ENCODE measurements around the gene PSMD10. TPM values are rescaled to one million over a fixed set of nuclear protein-coding genes. Genes with fewer than 3 reads are reported as not detected.

The PSMD10 gene
- total RNA-seq, 2 experiments from 2014 or later, result 44.4 to 47.0 TPM

- DNase-seq (no peak), ATAC-seq (peak; percentile 68)
- no peak overlapping the region for H3K4me3 Mint-ChIP-seq
- TF ChIP-seq, protein P1, sequence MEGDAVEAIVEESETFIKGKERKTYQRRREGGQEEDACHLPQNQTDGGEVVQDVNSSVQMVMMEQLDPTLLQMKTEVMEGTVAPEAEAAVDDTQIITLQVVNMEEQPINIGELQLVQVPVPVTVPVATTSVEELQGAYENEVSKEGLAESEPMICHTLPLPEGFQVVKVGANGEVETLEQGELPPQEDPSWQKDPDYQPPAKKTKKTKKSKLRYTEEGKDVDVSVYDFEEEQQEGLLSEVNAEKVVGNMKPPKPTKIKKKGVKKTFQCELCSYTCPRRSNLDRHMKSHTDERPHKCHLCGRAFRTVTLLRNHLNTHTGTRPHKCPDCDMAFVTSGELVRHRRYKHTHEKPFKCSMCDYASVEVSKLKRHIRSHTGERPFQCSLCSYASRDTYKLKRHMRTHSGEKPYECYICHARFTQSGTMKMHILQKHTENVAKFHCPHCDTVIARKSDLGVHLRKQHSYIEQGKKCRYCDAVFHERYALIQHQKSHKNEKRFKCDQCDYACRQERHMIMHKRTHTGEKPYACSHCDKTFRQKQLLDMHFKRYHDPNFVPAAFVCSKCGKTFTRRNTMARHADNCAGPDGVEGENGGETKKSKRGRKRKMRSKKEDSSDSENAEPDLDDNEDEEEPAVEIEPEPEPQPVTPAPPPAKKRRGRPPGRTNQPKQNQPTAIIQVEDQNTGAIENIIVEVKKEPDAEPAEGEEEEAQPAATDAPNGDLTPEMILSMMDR (IDR thresholded peaks at IDR 0.05), result no peak
- H3K27me3 Mint-ChIP-seq, result no peaks in the 10 kb centered on the region
- H3K4me1 Mint-ChIP-seq (ENCODE audit: low read depth), result peaks cover 10% of the 10 kb centered on the region
- CTCF ChIA-PET, result no interaction called here
- POLR2A ChIA-PET, result no interaction called here
- intact Hi-C loops (cut with micrococcal nuclease), result no loop called here
- no peak overlapping the region for H3K27ac Mint-ChIP-seq
- no peaks in the 10 kb centered on the region for H3K36me3 Mint-ChIP-seq (ENCODE audit: low read depth)
- no peaks in the 10 kb centered on the region for H3K9me3 Mint-ChIP-seq
These were observed 38.1 kb downstream of the PSMD10 start for GRCh38 chrX:108053218-108053617.

DNA sequence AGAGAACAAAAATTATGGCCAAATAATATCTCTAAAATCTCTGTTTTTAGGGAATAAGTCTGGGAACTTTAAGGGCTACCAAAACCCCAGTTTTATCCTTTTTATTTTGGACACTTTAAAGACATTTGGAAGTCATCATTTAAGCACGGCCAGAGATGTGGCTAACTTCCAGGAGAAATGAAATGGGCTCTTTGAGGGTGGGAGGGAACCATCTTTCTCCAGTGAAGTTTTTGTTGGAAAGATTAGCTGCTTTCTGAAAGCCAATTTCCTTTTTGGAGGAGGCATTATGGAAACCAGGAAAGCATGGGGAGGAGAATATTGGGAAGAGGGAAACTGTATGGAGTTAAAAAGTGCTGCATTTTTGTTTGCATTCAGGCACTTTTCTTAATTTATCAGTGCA, 41.7 kb downstream of the PSMD10 start:
- ChIA-PET POLR2A (interaction anchor here (0.7 kb wide), 1 partner anchor 1141 kb away, joined by 3 read pairs; no protein-coding TSS in a partner anchor), CTCF (no interaction called here)
- intact Hi-C loops (cut with micrococcal nuclease), result no loop called here
- peaks cover 10% of the 10 kb centered on the region for H3K4me1 Mint-ChIP-seq (ENCODE audit: low read depth)
- no peaks in the 10 kb centered on the region for H3K27me3 Mint-ChIP-seq
- H3K36me3 Mint-ChIP-seq (ENCODE audit: low read depth), result no peaks in the 10 kb centered on the region
- TF ChIP-seq, protein P1 (IDR thresholded peaks at IDR 0.05), result no peak
- no peaks in the 10 kb centered on the region for H3K9me3 Mint-ChIP-seq
- ATAC-seq (no peak), DNase-seq (no peak)
- H3K4me3 Mint-ChIP-seq, result no peak overlapping the region
- no peak overlapping the region for H3K27ac Mint-ChIP-seq

- H3K9me3 Mint-ChIP-seq, result no peaks in the 10 kb centered on the region
- POLR2A ChIA-PET, result no interaction called here
- no peak within 1 kb of the TSS for H3K27ac Mint-ChIP-seq
- ATAC-seq (no peak), DNase-seq (no peak)
- H3K4me1 Mint-ChIP-seq (ENCODE audit: low read depth), result peaks cover 5% of the 10 kb centered on the region
- TF ChIP-seq, protein P1 (IDR thresholded peaks at IDR 0.05), result no peak
- intact Hi-C loops (cut with micrococcal nuclease), result no loop called here
- no peaks in the 10 kb centered on the region for H3K27me3 Mint-ChIP-seq
- no peak within 1 kb of the TSS for H3K4me3 Mint-ChIP-seq
- H3K36me3 Mint-ChIP-seq (ENCODE audit: low read depth), result peaks cover 2% of the 10 kb centered on the region
- CTCF ChIA-PET, result interaction anchor here (1.2 to 1.6 kb wide), 2 partner anchors 18 to 25 kb away, joined by 3 to 4 read pairs; no protein-coding TSS in a partner anchor
These were observed 46.6 kb downstream of the PSMD10 start, which contains the start of gene VSIG1 for GRCh38 chrX:108044554-108045256. TSS of gene VSIG1 (plus strand) at chrX:108045065. CDS start at chrX:108045131, 66 bp downstream.

- peaks cover 38% of the 10 kb centered on the region for H3K4me1 Mint-ChIP-seq (ENCODE audit: low read depth)
- no peaks in the 10 kb centered on the region for H3K36me3 Mint-ChIP-seq (ENCODE audit: low read depth)
- intact Hi-C loops (cut with micrococcal nuclease), result no loop called here
- POLR2A ChIA-PET, result no interaction called here
- TF ChIP-seq, protein P1 (IDR thresholded peaks at IDR 0.05), result no peak
- CTCF ChIA-PET, result no interaction called here
- H3K9me3 Mint-ChIP-seq, result no peaks in the 10 kb centered on the region
- DNase-seq (no peak), ATAC-seq (no peak)
- H3K27ac Mint-ChIP-seq, result no peak overlapping the region
- no peaks in the 10 kb centered on the region for H3K27me3 Mint-ChIP-seq
- no peak overlapping the region for H3K4me3 Mint-ChIP-seq
These were observed 54.9 kb downstream of the PSMD10 start for GRCh38 chrX:108036298-108036973.

GRCh38 chrX:108034725-108035124, 56.6 kb downstream of the PSMD10 start:
- H3K27me3 Mint-ChIP-seq, result no peaks in the 10 kb centered on the region
- CTCF ChIA-PET, result interaction anchor here (1.5 kb wide), 1 partner anchor 12 kb away, joined by 4 read pairs; no protein-coding TSS in a partner anchor

More at GRCh38 chrX:108034725-108035124, 56.6 kb downstream of the PSMD10 start:
- no peak overlapping the region for H3K4me3 Mint-ChIP-seq
- DNase-seq (no peak), ATAC-seq (no peak)
- intact Hi-C loops (cut with micrococcal nuclease), result no loop called here
- no peak overlapping the region for H3K27ac Mint-ChIP-seq
- no peaks in the 10 kb centered on the region for H3K36me3 Mint-ChIP-seq (ENCODE audit: low read depth)
- H3K9me3 Mint-ChIP-seq, result no peaks in the 10 kb centered on the region
- TF ChIP-seq, protein P1 (IDR thresholded peaks at IDR 0.05), result no peak
- peaks cover 43% of the 10 kb centered on the region for H3K4me1 Mint-ChIP-seq (ENCODE audit: low read depth)
- POLR2A ChIA-PET, result no interaction called here

Data from activated CD8-positive, alpha-beta T cell treated with anti-CD3 and anti-CD28 coated beads for 36 hours (primary cell).